ENCODE results near the gene MXRA7.
A peak's percentile ranks its signal among the peaks of the same experiment; 100 is the strongest.

Gene MXRA7

GRCh38 chr17:76676629-76677028, 34.1 kb downstream of the MXRA7 start:
- no peak for DNase-seq (ENCODE audit: low read depth)
- TF ChIP-seq CTCF (conservative IDR thresholded peaks at IDR 0.05; ENCODE audit: low read length) = no peak

GRCh38 chr17:76675648-76676047, 35.1 kb downstream of the MXRA7 start:
- H3K4me3 ChIP-seq (ENCODE audit: low read length) = no peak overlapping the region
- TF ChIP-seq CTCF (conservative IDR thresholded peaks at IDR 0.05; ENCODE audit: low read length) = no peak
- no peak for DNase-seq (ENCODE audit: low read depth)

More at GRCh38 chr17:76676629-76677028, 34.1 kb downstream of the MXRA7 start:
- no peak overlapping the region for H3K4me3 ChIP-seq (ENCODE audit: low read length)

DNA sequence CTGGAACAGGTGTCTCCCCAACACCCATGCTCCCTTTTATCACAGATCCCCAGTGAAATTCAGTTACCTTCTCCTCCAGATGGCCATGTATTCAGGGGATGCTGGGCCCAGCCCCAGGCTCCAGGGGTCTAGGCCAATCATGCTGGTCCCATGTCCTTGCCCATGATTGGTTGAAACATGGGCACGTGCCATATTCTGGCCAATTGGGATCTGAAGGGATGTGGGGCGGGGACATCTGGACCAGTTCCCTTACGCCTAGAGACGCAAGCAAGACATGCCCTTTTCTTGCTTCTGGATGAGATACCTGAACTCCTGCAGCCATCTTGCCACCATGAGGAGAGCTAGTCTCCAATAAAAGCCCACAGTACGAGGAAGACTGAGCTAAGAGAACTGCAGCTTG, 36.2 kb downstream of the MXRA7 start:
- H3K4me3 ChIP-seq (ENCODE audit: low read length) = no peak overlapping the region
- TF ChIP-seq CTCF (conservative IDR thresholded peaks at IDR 0.05; ENCODE audit: low read length) = no peak
- DNase-seq (ENCODE audit: low read depth) = no peak

DNA sequence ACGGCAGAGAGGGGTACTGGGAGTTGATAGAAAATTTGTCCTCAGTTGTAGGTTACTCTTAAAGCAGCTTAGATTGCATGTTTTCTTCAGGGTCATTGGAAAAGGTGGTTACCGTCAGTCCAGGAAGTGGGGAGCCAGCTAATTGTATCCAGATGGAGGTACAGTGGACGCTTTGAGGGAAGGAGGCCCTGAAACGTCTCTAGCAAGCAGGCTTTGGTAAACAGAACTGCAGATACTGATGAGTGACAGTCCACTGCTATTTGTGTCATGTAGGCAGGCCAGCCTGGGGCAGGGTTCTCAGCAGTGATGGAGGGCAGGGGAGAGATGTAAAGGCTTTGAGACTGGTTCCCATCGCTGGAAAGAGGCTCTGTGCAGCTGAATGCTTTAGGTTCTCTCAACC, 37.0 kb downstream of the MXRA7 start:
- DNase-seq (ENCODE audit: low read depth) = peak; percentile 75
- no peak for TF ChIP-seq CTCF (conservative IDR thresholded peaks at IDR 0.05; ENCODE audit: low read length)
- no peak overlapping the region for H3K4me3 ChIP-seq (ENCODE audit: low read length)

GRCh38 chr17:76672892-76673291, 37.9 kb downstream of the MXRA7 start:
- DNase-seq (ENCODE audit: low read depth) = no peak
- no peak overlapping the region for H3K4me3 ChIP-seq (ENCODE audit: low read length)
- no peak for TF ChIP-seq CTCF (conservative IDR thresholded peaks at IDR 0.05; ENCODE audit: low read length)

GRCh38 chr17:76672270-76672851, 38.4 kb downstream of the MXRA7 start:
- no peak for TF ChIP-seq CTCF (conservative IDR thresholded peaks at IDR 0.05; ENCODE audit: low read length)
- no peak for DNase-seq (ENCODE audit: low read depth)
- H3K4me3 ChIP-seq (ENCODE audit: low read length) = peak overlapping the region; percentile 76

DNA sequence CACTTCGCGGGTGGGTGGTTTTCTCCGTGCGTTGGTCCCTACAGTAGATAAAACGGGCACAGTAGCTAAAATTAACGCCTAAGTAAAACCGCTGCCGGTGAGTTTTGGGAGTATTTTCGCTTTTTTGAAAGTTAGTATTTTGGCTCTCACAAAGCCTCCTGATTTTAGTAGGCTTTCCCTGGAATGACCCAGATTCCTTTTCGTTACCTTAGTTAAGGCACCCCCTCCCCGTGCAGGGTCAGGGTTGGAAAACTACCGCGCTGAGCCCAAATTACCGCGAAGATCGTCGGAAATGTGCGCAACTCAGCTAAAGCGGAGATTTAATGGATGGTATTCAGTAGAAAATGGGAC, 38.9 kb downstream of the MXRA7 start:
- TF ChIP-seq CTCF (conservative IDR thresholded peaks at IDR 0.05; ENCODE audit: low read length) = no peak
- DNase-seq (ENCODE audit: low read depth) = no peak
- H3K4me3 ChIP-seq (ENCODE audit: low read length) = peak overlapping the region; percentile 76
